GM23338 (cell line): ENCODE data around the gene GLMP. TPM values are rescaled to one million over a fixed set of nuclear protein-coding genes. Genes with fewer than 3 reads are reported as not detected.

ENCODE experiments used
- ATAC-seq: fragments of 200-7000 bp; cut with Tn5 transposase; 3 replicates; pipeline ENCODE4 v1.9.1; 2020
- DNase-seq: peaks from one replicate; pipeline ENCODE4 v3.0.0-alpha.2; 2015; ENCODE audit warnings: low spot score
- H2AFZ ChIP-seq: fragments of 200-600 bp; sonication (generic); 2 replicates; pipeline ENCODE4 v1.8.0; 2016; ENCODE audit warnings: antibody characterized with exemption, mild to moderate bottlenecking, moderate library complexity
- H3F3A ChIP-seq: fragments of 200-600 bp; sonication (generic); replicated peaks from 2 replicates; pipeline ENCODE4 v1.8.0; 2017; ENCODE audit warnings: antibody characterized with exemption, mixed run types, low read depth
- H3K27ac ChIP-seq: fragments of 200-600 bp; sonication (generic); 2 replicates; pipeline ENCODE4 v1.6.1; 2016; ENCODE audit warnings: low read depth
- H3K27me3 ChIP-seq: fragments of 200-600 bp; sonication (generic); 2 replicates; pipeline ENCODE4 v1.8.0; 2016; ENCODE audit warnings: mild to moderate bottlenecking, mixed run types, moderate library complexity; ENCODE audit not compliant: insufficient read depth
- H3K36me3 ChIP-seq: fragments of 200-600 bp; sonication (generic); 2 replicates; pipeline ENCODE4 v1.8.0; 2016; ENCODE audit warnings: mild to moderate bottlenecking; ENCODE audit not compliant: insufficient read depth
- H3K4me1 ChIP-seq: fragments of 200-600 bp; sonication (generic); 2 replicates; pipeline ENCODE4 v1.8.0; 2016; ENCODE audit warnings: mild to moderate bottlenecking, moderate library complexity; ENCODE audit not compliant: insufficient read depth
- H3K4me2 ChIP-seq: fragments of 200-600 bp; sonication (generic); 2 replicates; pipeline ENCODE4 v1.7.1; 2017; ENCODE audit warnings: mixed run types
- H3K4me3 ChIP-seq: fragments of 200-600 bp; sonication (generic); 2 replicates; pipeline ENCODE4 v1.6.1; 2016; ENCODE audit warnings: mixed run types
- H3K79me2 ChIP-seq: fragments of 200-600 bp; sonication (generic); replicated peaks from 2 replicates; pipeline ENCODE4 v1.8.0; 2017; ENCODE audit warnings: mild to moderate bottlenecking; ENCODE audit not compliant: insufficient read depth
- H3K9me2 ChIP-seq: fragments of 200-600 bp; sonication (generic); 2 replicates; pipeline ENCODE4 v1.8.0; 2017; ENCODE audit not compliant: insufficient read depth
- H4K20me1 ChIP-seq: fragments of 200-600 bp; sonication (generic); replicated peaks from 2 replicates; pipeline ENCODE4 v1.8.0; 2017; ENCODE audit warnings: mild to moderate bottlenecking; ENCODE audit not compliant: insufficient read depth
- H3K27ac Mint-ChIP-seq: 2 replicates; pipeline ENCODE4 v1.8.0; 2020; ENCODE audit warnings: inconsistent platforms, mild to moderate bottlenecking, moderate library complexity, mixed read lengths
- H3K27me3 Mint-ChIP-seq: 3 replicates; pipeline ENCODE4 v1.8.0; 2022; ENCODE audit warnings: low read depth, mild to moderate bottlenecking, moderate library complexity, mixed read lengths, inconsistent platforms; ENCODE audit not compliant: insufficient read depth, poor library complexity
- H3K36me3 Mint-ChIP-seq: 3 replicates; pipeline ENCODE4 v1.8.0; 2021; ENCODE audit warnings: low read depth, mild to moderate bottlenecking, inconsistent platforms, moderate library complexity, mixed read lengths
- H3K4me1 Mint-ChIP-seq: 3 replicates; pipeline ENCODE4 v1.8.0; 2020; ENCODE audit warnings: mild to moderate bottlenecking, inconsistent platforms, mixed read lengths
- H3K4me3 Mint-ChIP-seq: 3 replicates; pipeline ENCODE4 v1.8.0; 2021; ENCODE audit warnings: moderate library complexity, mild to moderate bottlenecking, inconsistent platforms, mixed read lengths
- H3K9me3 Mint-ChIP-seq: 3 replicates; pipeline ENCODE4 v1.8.0; 2020; ENCODE audit warnings: moderate library complexity, mild to moderate bottlenecking, inconsistent platforms, mixed read lengths
- EZH2 ChIP-seq: fragments of 200-600 bp; sonication (generic); IDR thresholded peaks from one replicate; pipeline ENCODE4 v1.8.0; 2017; ENCODE audit warnings: antibody characterized with exemption, mild to moderate bottlenecking, low read depth; ENCODE audit not compliant: unreplicated experiment
- EZH2phosphoT487 ChIP-seq: fragments of 200-600 bp; sonication (generic); IDR thresholded peaks from one replicate; pipeline ENCODE4 v1.8.1; 2018; ENCODE audit warnings: antibody characterized with exemption; ENCODE audit not compliant: unreplicated experiment
- JUNB ChIP-seq: IDR thresholded peaks from one replicate; pipeline ENCODE4 v1.6.1; 2016; ENCODE audit warnings: antibody characterized with exemption; ENCODE audit not compliant: unreplicated experiment
- NANOG ChIP-seq: IDR thresholded peaks from 2 replicates; pipeline ENCODE4 v1.6.1; 2016; ENCODE audit warnings: antibody characterized with exemption, borderline replicate concordance
- POLR2AphosphoS5 ChIP-seq: IDR thresholded peaks from 2 replicates; pipeline ENCODE4 v1.6.1; 2016; ENCODE audit warnings: antibody characterized with exemption, low read depth
- ZNF114 ChIP-seq: fragments of 250-450 bp; sonication (Bioruptor Pico); IDR thresholded peaks from 2 replicates; pipeline ENCODE4 v1.5.0; 2020; ENCODE audit warnings: mild to moderate bottlenecking, moderate library complexity
- ZNF331 ChIP-seq: fragments of 250-450 bp; sonication (Bioruptor Pico); IDR thresholded peaks from 2 replicates; pipeline ENCODE4 v1.5.0; 2020; ENCODE audit warnings: low read depth, mild to moderate bottlenecking, moderate library complexity
- long read RNA-seq: library from polyadenylated mRNA; unstranded; transcript quantifications from one replicate; pipeline ENCODE4 v2.0.0, GENCODE V29; 2020; ENCODE audit not compliant: unreplicated experiment
- polyA plus RNA-seq: library from polyadenylated mRNA; unstranded; fragments of >200 nt; fragmentation: Nextera tagmentation; extraction: Ambion mirVana; gene quantifications from 2 replicates; pipeline ENCODE4 v1.2.1, GENCODE V29; 2016
- total RNA-seq: library from RNA; depleted of rRNA; stranded (reverse); fragments of >200 nt; shearing (Covaris generic); gene quantifications from 2 replicates; pipeline ENCODE4 v1.2.3, GENCODE V29; 2014; rRNA removed
- TF ChIP-seq, protein P1 (sequence below): IDR thresholded peaks from one replicate; pipeline ENCODE4 v1.6.1; 2018; ENCODE audit warnings: antibody characterized with exemption; ENCODE audit not compliant: unreplicated experiment
- TF ChIP-seq, protein P2 (sequence below): IDR thresholded peaks from 2 replicates; pipeline ENCODE4 v1.6.1; 2016; ENCODE audit warnings: antibody characterized with exemption

GLMP gene, protein sequence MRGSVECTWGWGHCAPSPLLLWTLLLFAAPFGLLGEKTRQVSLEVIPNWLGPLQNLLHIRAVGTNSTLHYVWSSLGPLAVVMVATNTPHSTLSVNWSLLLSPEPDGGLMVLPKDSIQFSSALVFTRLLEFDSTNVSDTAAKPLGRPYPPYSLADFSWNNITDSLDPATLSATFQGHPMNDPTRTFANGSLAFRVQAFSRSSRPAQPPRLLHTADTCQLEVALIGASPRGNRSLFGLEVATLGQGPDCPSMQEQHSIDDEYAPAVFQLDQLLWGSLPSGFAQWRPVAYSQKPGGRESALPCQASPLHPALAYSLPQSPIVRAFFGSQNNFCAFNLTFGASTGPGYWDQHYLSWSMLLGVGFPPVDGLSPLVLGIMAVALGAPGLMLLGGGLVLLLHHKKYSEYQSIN
- total RNA-seq (41.9 and 50.5 TPM in 2 replicates), polyA plus RNA-seq (32.3 and 33.6 TPM in 2 replicates)
- long read RNA-seq, transcript GLMP-201 (6 exons, 1,604 nt), result major isoform, 11 of 28 reads
- long read RNA-seq, transcript GLMP-215 (5 exons, 1,364 nt), result minor isoform, 8 of 28 reads
- long read RNA-seq, partial matches to known transcripts, result 1 of 28 reads
- long read RNA-seq, other reads (novel, unspliced or antisense), result 7 of 28 reads

DNA sequence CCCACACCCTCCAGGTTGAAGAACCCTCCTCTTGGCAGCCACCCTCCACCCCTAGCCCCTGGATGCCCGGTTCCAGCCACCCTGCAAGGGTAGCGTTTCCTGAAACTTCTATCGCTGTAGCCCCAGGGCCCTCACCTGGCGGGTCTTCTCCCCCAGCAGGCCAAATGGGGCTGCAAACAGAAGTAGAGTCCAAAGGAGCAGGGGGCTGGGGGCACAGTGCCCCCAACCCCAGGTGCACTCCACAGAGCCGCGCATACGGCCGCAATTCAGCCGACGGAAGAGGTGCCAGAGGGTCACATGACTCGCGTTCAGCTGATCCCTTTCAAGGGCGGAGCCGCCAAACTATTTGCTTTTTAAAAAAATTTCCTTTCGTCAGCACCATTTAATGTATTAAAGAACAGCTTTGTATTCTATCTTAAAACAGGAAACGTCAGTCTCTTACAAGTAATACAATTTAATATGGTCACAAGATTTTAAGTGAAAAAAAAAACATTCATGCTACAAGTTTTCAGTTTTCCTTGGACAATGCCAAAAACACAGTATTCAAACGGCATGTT, at the start of gene GLMP:
Gene GLMP, minus strand, starts transcription at position 289 of the 557 bp plus-strand sequence. Its CDS starts 34 bp downstream, at position 255.
- Mint-ChIP-seq H3K4me1 (peaks cover 5% of the 10 kb centered on the region), H3K27ac (no peak within 1 kb of the TSS), H3K27me3 (peaks cover 2% of the 10 kb centered on the region), H3K4me3 (peak within 1 kb of the TSS; percentile 87), H3K9me3 (no peaks in the 10 kb centered on the region), H3K36me3 (0 out of 3 replicates have a peak, but pooled peaks cover 2% of the 10 kb centered on the region)
- no peaks in the 10 kb centered on the region for H3K36me3 ChIP-seq
- no peaks in the 10 kb centered on the region for H3K27me3 ChIP-seq
- no peak for TF ChIP-seq ZNF331 (CRISPR knock-in tag)
- peak; percentile 64; the same call in 1 of the 2 replicates for TF ChIP-seq POLR2AphosphoS5
- H3K4me1 ChIP-seq, result no peaks in the 10 kb centered on the region; the same call in 1 of the 2 replicates
- H3K4me3 ChIP-seq, result peak within 1 kb of the TSS; percentile 90
- no peak within 1 kb of the TSS for H3K27ac ChIP-seq
- H3K4me2 ChIP-seq, result peak within 1 kb of the TSS; percentile 75
- ATAC-seq (peak; percentile 38), DNase-seq (peak; percentile 80)
- H3K9me2 ChIP-seq, result no peaks in the 10 kb centered on the region
- no peaks in the 10 kb centered on the region for H3K79me2 ChIP-seq
- H2AFZ ChIP-seq, result peak within 1 kb of the TSS; percentile 97
- H3F3A ChIP-seq, result peaks cover 5% of the 10 kb centered on the region
- H4K20me1 ChIP-seq, result 0 out of 2 replicates have a peak, but pooled peaks cover 2% of the 10 kb centered on the region

GRCh38 chr1:156344409-156344808, 48.9 kb upstream of the GLMP start:
- DNase-seq (no peak), ATAC-seq (no peak)
- H3K27ac ChIP-seq, result no peak overlapping the region
- Mint-ChIP-seq H3K4me1 (no peaks in the 10 kb centered on the region), H3K27ac (no peak overlapping the region), H3K36me3 (no peaks in the 10 kb centered on the region), H3K4me3 (no peak overlapping the region), H3K9me3 (no peaks in the 10 kb centered on the region), H3K27me3 (no peaks in the 10 kb centered on the region)
- H3K9me2 ChIP-seq, result no peaks in the 10 kb centered on the region
- H3K79me2 ChIP-seq, result no peaks in the 10 kb centered on the region
- H3K4me2 ChIP-seq, result no peak overlapping the region
- no peak overlapping the region for H3K4me3 ChIP-seq
- H4K20me1 ChIP-seq, result no peaks in the 10 kb centered on the region; the same call in 1 of the 2 replicates
- peaks cover 4% of the 10 kb centered on the region; the same call in 1 of the 2 replicates for H3F3A ChIP-seq
- no peaks in the 10 kb centered on the region for H3K36me3 ChIP-seq
- H3K4me1 ChIP-seq, result no peaks in the 10 kb centered on the region
- H3K27me3 ChIP-seq, result no peaks in the 10 kb centered on the region
- H2AFZ ChIP-seq, result no peak overlapping the region
- no peak for TF ChIP-seq EZH2phosphoT487

- H3K27me3 Mint-ChIP-seq, result peaks cover 8% of the 10 kb centered on the region
- H3K79me2 ChIP-seq, result peaks cover 6% of the 10 kb centered on the region
- peaks cover 4% of the 10 kb centered on the region; the same call in 1 of the 2 replicates for H3F3A ChIP-seq
- no peak overlapping the region for H2AFZ ChIP-seq
- H3K4me3 Mint-ChIP-seq, result no peak overlapping the region
- H4K20me1 ChIP-seq, result peaks cover 3% of the 10 kb centered on the region; the same call in 1 of the 2 replicates
- no peaks in the 10 kb centered on the region for H3K9me2 ChIP-seq
- H3K9me3 Mint-ChIP-seq, result no peaks in the 10 kb centered on the region
- DNase-seq (no peak), ATAC-seq (no peak)
- no peaks in the 10 kb centered on the region for H3K4me1 ChIP-seq
- 0 out of 2 replicates have a peak overlapping the region, but pooled peaks have one; percentile 63 for H3K27ac ChIP-seq
- no peaks in the 10 kb centered on the region for H3K27me3 ChIP-seq
- H3K4me3 ChIP-seq, result no peak overlapping the region
- no peaks in the 10 kb centered on the region for H3K4me1 Mint-ChIP-seq
- no peak overlapping the region for H3K4me2 ChIP-seq
- no peaks in the 10 kb centered on the region for H3K36me3 ChIP-seq
- H3K36me3 Mint-ChIP-seq, result peaks cover 8% of the 10 kb centered on the region
- no peak overlapping the region for H3K27ac Mint-ChIP-seq
- no peak for TF ChIP-seq JUNB
- no peak for TF ChIP-seq ZNF114 (CRISPR knock-in tag)
- TF ChIP-seq, protein P1, sequence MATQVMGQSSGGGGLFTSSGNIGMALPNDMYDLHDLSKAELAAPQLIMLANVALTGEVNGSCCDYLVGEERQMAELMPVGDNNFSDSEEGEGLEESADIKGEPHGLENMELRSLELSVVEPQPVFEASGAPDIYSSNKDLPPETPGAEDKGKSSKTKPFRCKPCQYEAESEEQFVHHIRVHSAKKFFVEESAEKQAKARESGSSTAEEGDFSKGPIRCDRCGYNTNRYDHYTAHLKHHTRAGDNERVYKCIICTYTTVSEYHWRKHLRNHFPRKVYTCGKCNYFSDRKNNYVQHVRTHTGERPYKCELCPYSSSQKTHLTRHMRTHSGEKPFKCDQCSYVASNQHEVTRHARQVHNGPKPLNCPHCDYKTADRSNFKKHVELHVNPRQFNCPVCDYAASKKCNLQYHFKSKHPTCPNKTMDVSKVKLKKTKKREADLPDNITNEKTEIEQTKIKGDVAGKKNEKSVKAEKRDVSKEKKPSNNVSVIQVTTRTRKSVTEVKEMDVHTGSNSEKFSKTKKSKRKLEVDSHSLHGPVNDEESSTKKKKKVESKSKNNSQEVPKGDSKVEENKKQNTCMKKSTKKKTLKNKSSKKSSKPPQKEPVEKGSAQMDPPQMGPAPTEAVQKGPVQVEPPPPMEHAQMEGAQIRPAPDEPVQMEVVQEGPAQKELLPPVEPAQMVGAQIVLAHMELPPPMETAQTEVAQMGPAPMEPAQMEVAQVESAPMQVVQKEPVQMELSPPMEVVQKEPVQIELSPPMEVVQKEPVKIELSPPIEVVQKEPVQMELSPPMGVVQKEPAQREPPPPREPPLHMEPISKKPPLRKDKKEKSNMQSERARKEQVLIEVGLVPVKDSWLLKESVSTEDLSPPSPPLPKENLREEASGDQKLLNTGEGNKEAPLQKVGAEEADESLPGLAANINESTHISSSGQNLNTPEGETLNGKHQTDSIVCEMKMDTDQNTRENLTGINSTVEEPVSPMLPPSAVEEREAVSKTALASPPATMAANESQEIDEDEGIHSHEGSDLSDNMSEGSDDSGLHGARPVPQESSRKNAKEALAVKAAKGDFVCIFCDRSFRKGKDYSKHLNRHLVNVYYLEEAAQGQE, result no peak
- no peak for TF ChIP-seq POLR2AphosphoS5
- TF ChIP-seq EZH2, result no peak
- no peak for TF ChIP-seq NANOG
- TF ChIP-seq, protein P2, sequence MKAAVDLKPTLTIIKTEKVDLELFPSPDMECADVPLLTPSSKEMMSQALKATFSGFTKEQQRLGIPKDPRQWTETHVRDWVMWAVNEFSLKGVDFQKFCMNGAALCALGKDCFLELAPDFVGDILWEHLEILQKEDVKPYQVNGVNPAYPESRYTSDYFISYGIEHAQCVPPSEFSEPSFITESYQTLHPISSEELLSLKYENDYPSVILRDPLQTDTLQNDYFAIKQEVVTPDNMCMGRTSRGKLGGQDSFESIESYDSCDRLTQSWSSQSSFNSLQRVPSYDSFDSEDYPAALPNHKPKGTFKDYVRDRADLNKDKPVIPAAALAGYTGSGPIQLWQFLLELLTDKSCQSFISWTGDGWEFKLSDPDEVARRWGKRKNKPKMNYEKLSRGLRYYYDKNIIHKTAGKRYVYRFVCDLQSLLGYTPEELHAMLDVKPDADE, result no peak
- TF ChIP-seq EZH2phosphoT487, result no peak
- TF ChIP-seq ZNF331 (CRISPR knock-in tag), result no peak
These were observed 46.9 kb upstream of the GLMP start for GRCh38 chr1:156342166-156342955.
